K562 (cell line): ENCODE measurements around the gene GDF2. TPM values are rescaled to one million over a fixed set of nuclear protein-coding genes. Genes with fewer than 3 reads are reported as not detected.

Source experiments
- CHD7 ChIP-seq: fragments of 200-600 bp; sonication (generic); IDR thresholded peaks from one replicate; pipeline ENCODE4 v1.6.1; 2012; ENCODE audit warnings: mild to moderate bottlenecking, low read depth, low read length, inconsistent platforms
- JUN ChIP-seq, 2 experiments: sonication (generic) in 1 of 2; formaldehyde crosslinking in 1 of 2; IDR thresholded peaks; 2 replicates each; pipeline versions ENCODE4 v1.6.1 to v1.8.0; 2012 to 2022; ENCODE audit warnings: borderline replicate concordance in 2 of 2, mild to moderate bottlenecking in 2 of 2, improper control_type of control experiment in 1 of 2, low read depth in 1 of 2, low read length in 1 of 2, missing genetic modification reagents in 1 of 2
- MTF1 ChIP-seq: fragments of 250-450 bp; sonication (Bioruptor Pico); IDR thresholded peaks from 2 replicates; pipeline ENCODE4 v1.9.0; 2021; ENCODE audit warnings: moderate library complexity, mild to moderate bottlenecking, inconsistent platforms, borderline replicate concordance
- MXD1 ChIP-seq: fragments of 250-450 bp; sonication (Bioruptor Pico); IDR thresholded peaks from 2 replicates; pipeline ENCODE4 v1.8.0; 2021; ENCODE audit warnings: borderline replicate concordance, mild to moderate bottlenecking, moderate library complexity; ENCODE audit not compliant: poor library complexity, severe bottlenecking
- NFYB ChIP-seq: IDR thresholded peaks from 2 replicates; pipeline ENCODE4 v1.6.1; 2011; ENCODE audit warnings: mild to moderate bottlenecking, moderate library complexity; ENCODE audit not compliant: insufficient read length; ENCODE audit errors: extremely low read depth
- RBM22 ChIP-seq: fragments of 200-400 bp; formaldehyde crosslinking; IDR thresholded peaks from 2 replicates; pipeline ENCODE4 v1.6.1; 2018; ENCODE audit warnings: low read length, low read depth; ENCODE audit not compliant: poor library complexity, severe bottlenecking
- TEAD2 ChIP-seq: fragments of 450-650 bp; IDR thresholded peaks from 2 replicates; pipeline ENCODE4 v1.6.1; 2016; ENCODE audit warnings: missing genetic modification characterization, control low read depth, missing compliant biosample characterization
- ZNF75A ChIP-seq: fragments of 450-650 bp; formaldehyde crosslinking; IDR thresholded peaks from 2 replicates; pipeline ENCODE4 v1.4.0; 2020; ENCODE audit warnings: mild to moderate bottlenecking
- polyA plus RNA-seq, 8 experiments: library from polyadenylated mRNA; depleted of rRNA in 4 of 8; stranded (reverse) in 5 of 8; unstranded in 3 of 8; fragments of >200 nt; fragmentation: Nextera tagmentation in 2 of 8; fragmentation: Illumina TruSeq in 1 of 8; extraction: Ambion mirVana in 2 of 8; extraction: Trizol in 1 of 8; gene quantifications; 2 replicates each; pipeline versions ENCODE4 v1.2.1 to v1.2.3, GENCODE V29; 2011 to 2014; ENCODE audit warnings: inconsistent platforms in 1 of 8, missing spikeins in 1 of 8
- total RNA-seq, 7 experiments: library from RNA; depleted of rRNA in 6 of 7; stranded (reverse); fragments of >200 nt in 6 of 7; fragmentation: Illumina TruSeq in 2 of 7; extraction: Trizol in 2 of 7; gene quantifications; 2 replicates each; pipeline versions ENCODE4 v1.2.1 to v1.2.3, GENCODE V29; 2011 to 2021; ENCODE audit warnings: low replicate concordance in 1 of 7
- TF ChIP-seq, protein P1 (sequence below): sonication (generic); formaldehyde crosslinking; IDR thresholded peaks from 2 replicates; pipeline ENCODE4 v1.8.0; 2022; ENCODE audit warnings: mild to moderate bottlenecking, missing genetic modification reagents

GDF2 gene
- total and polyA plus RNA-seq, 9 of the 15 experiments (the other 6 are each of a cell fraction or from before 2014, with no cell fraction given): 0.08 to 0.58 (median 0.27) TPM; not detected in 2

DNA sequence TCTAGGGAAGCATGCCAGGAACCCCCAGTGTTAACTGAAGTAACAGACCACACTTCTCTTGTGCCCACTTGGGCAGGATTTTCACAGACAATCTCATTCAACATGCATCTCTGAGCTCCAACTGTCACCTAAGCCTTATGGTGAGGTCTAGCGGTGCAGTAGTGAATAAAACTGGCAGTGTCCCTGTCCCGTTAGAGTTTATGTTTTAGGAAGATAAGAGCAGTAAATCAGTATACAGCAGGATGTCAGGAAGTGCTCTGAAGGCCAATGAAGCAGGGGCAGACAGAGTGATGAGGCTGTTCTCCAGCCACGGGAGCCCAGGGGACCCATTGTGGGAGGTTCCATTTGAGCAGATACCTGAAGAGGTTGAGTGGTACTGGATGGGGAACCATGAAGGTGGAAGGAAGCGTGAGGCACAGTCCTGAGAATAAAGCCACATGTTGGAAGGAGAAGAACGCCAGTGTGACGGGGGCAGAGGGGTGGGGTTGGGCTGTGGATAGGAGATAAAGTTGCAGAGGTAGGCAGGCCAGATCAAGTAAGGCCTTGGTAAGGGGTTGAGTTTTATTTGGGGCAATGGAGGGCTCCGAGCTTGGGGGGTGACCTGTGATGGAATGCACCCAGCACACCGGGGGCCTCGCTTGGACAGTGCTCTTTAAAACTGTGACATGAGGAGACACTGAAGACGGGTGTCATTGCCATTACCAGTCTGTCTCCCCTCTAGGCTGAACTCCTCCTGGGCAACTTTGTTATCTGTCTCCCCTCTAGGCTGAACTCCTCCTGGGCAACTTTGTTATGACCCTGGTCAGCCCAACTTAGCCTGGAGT lies 15.7 kb upstream of the GDF2 start (continued):
- no peak for TF ChIP-seq CHD7
- no peak for TF ChIP-seq NFYB
- TF ChIP-seq, protein P1, sequence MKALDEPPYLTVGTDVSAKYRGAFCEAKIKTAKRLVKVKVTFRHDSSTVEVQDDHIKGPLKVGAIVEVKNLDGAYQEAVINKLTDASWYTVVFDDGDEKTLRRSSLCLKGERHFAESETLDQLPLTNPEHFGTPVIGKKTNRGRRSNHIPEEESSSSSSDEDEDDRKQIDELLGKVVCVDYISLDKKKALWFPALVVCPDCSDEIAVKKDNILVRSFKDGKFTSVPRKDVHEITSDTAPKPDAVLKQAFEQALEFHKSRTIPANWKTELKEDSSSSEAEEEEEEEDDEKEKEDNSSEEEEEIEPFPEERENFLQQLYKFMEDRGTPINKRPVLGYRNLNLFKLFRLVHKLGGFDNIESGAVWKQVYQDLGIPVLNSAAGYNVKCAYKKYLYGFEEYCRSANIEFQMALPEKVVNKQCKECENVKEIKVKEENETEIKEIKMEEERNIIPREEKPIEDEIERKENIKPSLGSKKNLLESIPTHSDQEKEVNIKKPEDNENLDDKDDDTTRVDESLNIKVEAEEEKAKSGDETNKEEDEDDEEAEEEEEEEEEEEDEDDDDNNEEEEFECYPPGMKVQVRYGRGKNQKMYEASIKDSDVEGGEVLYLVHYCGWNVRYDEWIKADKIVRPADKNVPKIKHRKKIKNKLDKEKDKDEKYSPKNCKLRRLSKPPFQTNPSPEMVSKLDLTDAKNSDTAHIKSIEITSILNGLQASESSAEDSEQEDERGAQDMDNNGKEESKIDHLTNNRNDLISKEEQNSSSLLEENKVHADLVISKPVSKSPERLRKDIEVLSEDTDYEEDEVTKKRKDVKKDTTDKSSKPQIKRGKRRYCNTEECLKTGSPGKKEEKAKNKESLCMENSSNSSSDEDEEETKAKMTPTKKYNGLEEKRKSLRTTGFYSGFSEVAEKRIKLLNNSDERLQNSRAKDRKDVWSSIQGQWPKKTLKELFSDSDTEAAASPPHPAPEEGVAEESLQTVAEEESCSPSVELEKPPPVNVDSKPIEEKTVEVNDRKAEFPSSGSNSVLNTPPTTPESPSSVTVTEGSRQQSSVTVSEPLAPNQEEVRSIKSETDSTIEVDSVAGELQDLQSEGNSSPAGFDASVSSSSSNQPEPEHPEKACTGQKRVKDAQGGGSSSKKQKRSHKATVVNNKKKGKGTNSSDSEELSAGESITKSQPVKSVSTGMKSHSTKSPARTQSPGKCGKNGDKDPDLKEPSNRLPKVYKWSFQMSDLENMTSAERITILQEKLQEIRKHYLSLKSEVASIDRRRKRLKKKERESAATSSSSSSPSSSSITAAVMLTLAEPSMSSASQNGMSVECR (CRISPR knock-in tag): no peak
- TF ChIP-seq MTF1 (CRISPR knock-in tag): no peak
- TF ChIP-seq JUN (IDR thresholded peaks at IDR 0.05; ENCODE audit: borderline replicate concordance, low read depth, low read length): no peak
- TF ChIP-seq JUN (CRISPR knock-in tag; IDR thresholded peaks at IDR 0.05; ENCODE audit: borderline replicate concordance): no peak
- no peak for TF ChIP-seq RBM22
- TF ChIP-seq MXD1 (CRISPR knock-in tag): no peak
- TF ChIP-seq ZNF75A (CRISPR knock-in tag): no peak
- no peak for TF ChIP-seq TEAD2 (tag)
